Gastrocnemius medialis (tissue), 4 donors: Measurements from ENCODE around the gene ALG12. TPM values are rescaled to one million over a fixed set of nuclear protein-coding genes. Genes with fewer than 3 reads are reported as not detected.
A peak's percentile ranks its signal among the peaks of the same experiment; 100 is the strongest.

Source experiments
- ATAC-seq, 2 donors: fragments of 150-250 bp; one replicate each; pipeline ENCODE4 v1.9.1; 2016
- DNase-seq, 2 donors: peaks; one replicate each; pipeline ENCODE4 v3.0.0-alpha.2; 2019
- H3K27ac ChIP-seq, 4 donors: fragments of 200-600 bp; sonication (generic); 1 replicate in 1 of 4; 2 replicates in 3 of 4; pipeline ENCODE4 v1.5.1; 2016 to 2018; ENCODE audit warnings: mild to moderate bottlenecking in 2 of 4, moderate library complexity in 1 of 4
- H3K27me3 ChIP-seq, 3 donors: fragments of 200-600 bp; sonication (generic) in 2 of 3; 1 replicate in 1 of 3; 2 replicates in 2 of 3; pipeline versions ENCODE4 v1.5.1 to v1.6.0; 2016 to 2019; ENCODE audit warnings: mild to moderate bottlenecking in 1 of 3, moderate library complexity in 1 of 3
- H3K36me3 ChIP-seq, 2 donors: fragments of 200-600 bp; sonication (generic) in 1 of 2; one replicate each; pipeline ENCODE4 v1.5.1; 2017 to 2018
- H3K4me1 ChIP-seq, 2 donors: fragments of 200-600 bp; sonication (generic) in 1 of 2; one replicate each; pipeline ENCODE4 v1.5.1; 2016 to 2017; ENCODE audit warnings: mild to moderate bottlenecking in 2 of 2
- H3K4me3 ChIP-seq, 4 donors: fragments of 200-600 bp; sonication (generic) in 3 of 4; 1 replicate in 1 of 4; 2 replicates in 3 of 4; pipeline ENCODE4 v1.5.1; 2016 to 2019; ENCODE audit warnings: mild to moderate bottlenecking in 2 of 4
- H3K9me3 ChIP-seq, 3 donors: fragments of 200-600 bp; sonication (generic) in 2 of 3; 1 replicate in 1 of 3; 2 replicates in 2 of 3; pipeline ENCODE4 v1.5.1; 2016 to 2019
- CTCF ChIP-seq, 5 experiments: fragments of 450-650 bp in 3 of 5; fragments of 200-600 bp in 2 of 5; sonication (generic) in 2 of 5; IDR thresholded peaks in 4 of 5; conservative IDR thresholded peaks in 1 of 5; 1 replicate in 4 of 5; 2 replicates in 1 of 5; pipeline ENCODE4 v1.5.1; 2016 to 2019; ENCODE audit warnings: antibody characterized with exemption in 5 of 5, mild to moderate bottlenecking in 3 of 5, moderate library complexity in 3 of 5
- POLR2A ChIP-seq, 2 donors: fragments of 450-650 bp; IDR thresholded peaks; one replicate each; pipeline ENCODE4 v1.6.1; 2017; ENCODE audit warnings: antibody characterized with exemption in 2 of 2, mild to moderate bottlenecking in 2 of 2, moderate library complexity in 2 of 2
- in situ Hi-C, 4 donors: fragments of 200-750 bp; cut with MboI; loops; one replicate each; pipeline versions ENCODE4 v1.15.0 to v1.8.0; 2017; ENCODE audit warnings: low sequenced_read_pairs in 4 of 4
- intact Hi-C: fragments of 100-400 bp; cut with DNase I; formaldehyde crosslinking; loops from one replicate; pipeline ENCODE4 v1.15.1; 2023; ENCODE audit warnings: low total_unique reads
- total RNA-seq, 4 donors: library from RNA; depleted of rRNA; stranded (reverse); fragments of >200 nt; gene quantifications; one replicate each; pipeline versions ENCODE4 v1.1.0 to v1.2.3, GENCODE V29; 2016

ALG12 gene
- total RNA-seq, 4 donors from 2014 or later = 6.4 to 9.6 (median 8.2) TPM

- H3K27ac ChIP-seq = peak overlapping the region; percentile 90 to 98 (median 93)
- DNase-seq (no peak), ATAC-seq (no peak)
- in situ Hi-C loops = no loop called here
- H3K36me3 ChIP-seq = no peaks in the 10 kb centered on the region
- H3K4me3 ChIP-seq = no peak overlapping the region
- TF ChIP-seq POLR2A (IDR thresholded peaks at IDR 0.05) = no peak
- TF ChIP-seq CTCF (IDR thresholded peaks at IDR 0.05 in 4 of 5, conservative IDR thresholded peaks at IDR 0.05 in 1 of 5) = no peak
- H3K4me1 ChIP-seq = peaks cover 40 to 42% of the 10 kb centered on the region in 2 donors
- no peaks in the 10 kb centered on the region for H3K27me3 ChIP-seq
- intact Hi-C loops = no loop called here
- H3K9me3 ChIP-seq = no peaks in the 10 kb centered on the region
Observed at GRCh38 chr22:49954991-49955580, 36.8 kb upstream of the ALG12 start.

GRCh38 chr22:49954354-49954753 is 36.1 kb upstream of the ALG12 start:
- DNase-seq = peak; percentile 83 to 93
- H3K27me3 ChIP-seq = no peaks in the 10 kb centered on the region
- H3K4me3 ChIP-seq = no peak overlapping the region
- no peaks in the 10 kb centered on the region for H3K36me3 ChIP-seq
- H3K27ac ChIP-seq = peak overlapping the region; percentile 90 to 98 (median 93)
- H3K4me1 ChIP-seq = peaks cover 33 to 37% of the 10 kb centered on the region in 2 donors
- intact Hi-C loops (no loop called here), in situ Hi-C loops (no loop called here)
- H3K9me3 ChIP-seq = no peaks in the 10 kb centered on the region
- ATAC-seq = peak; percentile 85 to 90
- no peak for TF ChIP-seq CTCF (IDR thresholded peaks at IDR 0.05 in 4 of 5, conservative IDR thresholded peaks at IDR 0.05 in 1 of 5)
- TF ChIP-seq POLR2A (IDR thresholded peaks at IDR 0.05) = peak; percentile 47 to 57

GRCh38 chr22:49953680-49954344 is 35.6 kb upstream of the ALG12 start:
- Histone ChIP-seq H3K36me3 (no peaks in the 10 kb centered on the region), H3K4me3 (no peak overlapping the region), H3K27ac (peak overlapping the region; percentile 90 to 98 (median 93)), H3K27me3 (no peaks in the 10 kb centered on the region), H3K4me1 (peaks cover 28 to 34% of the 10 kb centered on the region in 2 donors), H3K9me3 (no peaks in the 10 kb centered on the region)
- ATAC-seq (peak; percentile 64 to 65), DNase-seq (peak in 1 of 2 donors; percentile 74)
- intact Hi-C loops (no loop called here), in situ Hi-C loops (no loop called here)
- TF ChIP-seq POLR2A (IDR thresholded peaks at IDR 0.05) (no peak), CTCF (IDR thresholded peaks at IDR 0.05 in 4 of 5, conservative IDR thresholded peaks at IDR 0.05 in 1 of 5) (no peak)

- intact Hi-C loops (no loop called here), in situ Hi-C loops (no loop called here)
- peak overlapping the region; percentile 90 to 98 (median 93) for H3K27ac ChIP-seq
- no peaks in the 10 kb centered on the region for H3K36me3 ChIP-seq
- no peaks in the 10 kb centered on the region for H3K9me3 ChIP-seq
- H3K4me1 ChIP-seq = peaks cover 27 to 34% of the 10 kb centered on the region in 2 donors
- H3K27me3 ChIP-seq = no peaks in the 10 kb centered on the region
- DNase-seq (peak in 1 of 2 donors; percentile 34), ATAC-seq (no peak)
- no peak overlapping the region for H3K4me3 ChIP-seq
- TF ChIP-seq POLR2A (IDR thresholded peaks at IDR 0.05) (no peak), CTCF (IDR thresholded peaks at IDR 0.05 in 4 of 5, conservative IDR thresholded peaks at IDR 0.05 in 1 of 5) (no peak)
Observed at GRCh38 chr22:49953027-49953679, 34.9 kb upstream of the ALG12 start.
